HG03469 (cell line): Measurements from ENCODE around the gene PGK1.

Source experiments
- ATAC-seq: cut with Tn5 transposase; IDR thresholded peaks from one replicate; pipeline ENCODE4 v1.9.1; 2021; ENCODE audit warnings: mild to moderate bottlenecking, moderate library complexity, moderate number of reproducible peaks; ENCODE audit not compliant: unreplicated experiment

The PGK1 gene

GRCh38 chrX:78165425-78165824 is 61.4 kb downstream of the PGK1 start:
- no peak for ATAC-seq

GRCh38 chrX:78168065-78168464 is 64.0 kb downstream of the PGK1 start:
- ATAC-seq: no peak
